NCI-H345 (cell line): ENCODE data around the gene TRIM44.

ENCODE experiments used
- DNase-seq: peaks from one replicate; lab custom pipeline; 2025; lab: John Stamatoyannopoulos, UW

Gene TRIM44

GRCh38 chr11:35662649-35663407 is at the start of gene TRIM44:
Gene TRIM44, plus strand, starts transcription at chr11:35662775. Its CDS starts 337 bp downstream, at chr11:35663112.
- peak; percentile 74 for DNase-seq

GRCh38 chr11:35614939-35615569 is 47.5 kb upstream of the TRIM44 start:
- DNase-seq: peak; percentile 13

GRCh38 chr11:35615921-35616900 is 46.4 kb upstream of the TRIM44 start:
- DNase-seq: peak; percentile 57

- DNase-seq: no peak
Measured at GRCh38 chr11:35617316-35617686, 45.3 kb upstream of the TRIM44 start.

- peak; percentile 62 for DNase-seq
Measured at GRCh38 chr11:35617687-35618496, 44.7 kb upstream of the TRIM44 start, which contains the start of gene FJX1. Gene FJX1, plus strand, starts transcription at chr11:35618460. Its CDS starts 177 bp downstream, at chr11:35618637.

GRCh38 chr11:35618497-35619115 is 44.0 kb upstream of the TRIM44 start:
- DNase-seq: no peak

- DNase-seq: peak; percentile 54
Measured at GRCh38 chr11:35619116-35619854, 43.3 kb upstream of the TRIM44 start.

- peak; percentile 31 for DNase-seq
Measured at GRCh38 chr11:35619855-35620640, 42.5 kb upstream of the TRIM44 start.

- DNase-seq: no peak
Measured at GRCh38 chr11:35620795-35621194, 41.8 kb upstream of the TRIM44 start.

- DNase-seq: no peak
Measured at GRCh38 chr11:35621620-35622019, 41.0 kb upstream of the TRIM44 start.

- DNase-seq: no peak
Measured at GRCh38 chr11:35622070-35622469, 40.5 kb upstream of the TRIM44 start.

- DNase-seq: no peak
Measured at GRCh38 chr11:35623621-35624168, 38.9 kb upstream of the TRIM44 start.

GRCh38 chr11:35624316-35624715 is 38.3 kb upstream of the TRIM44 start:
- DNase-seq: no peak

GRCh38 chr11:35624781-35625180 is 37.8 kb upstream of the TRIM44 start:
- DNase-seq: no peak

- DNase-seq: no peak
Measured at GRCh38 chr11:35626501-35626900, 36.1 kb upstream of the TRIM44 start.

- DNase-seq: no peak
Measured at GRCh38 chr11:35629511-35629910, 33.1 kb upstream of the TRIM44 start.

GRCh38 chr11:35629914-35630313 is 32.7 kb upstream of the TRIM44 start:
- DNase-seq: no peak

- no peak for DNase-seq
Measured at GRCh38 chr11:35631891-35632290, 30.7 kb upstream of the TRIM44 start.

GRCh38 chr11:35632301-35632700 is 30.3 kb upstream of the TRIM44 start:
- no peak for DNase-seq
